GM12878 (cell line): ENCODE results near the gene RESP18. TPM values are rescaled to one million over a fixed set of nuclear protein-coding genes. Genes with fewer than 3 reads are reported as not detected.

Experiments used
- ASH2L ChIP-seq: fragments of 300-600, 200-600 bp; sonication (generic); IDR thresholded peaks from 2 replicates; pipeline ENCODE4 v1.6.1; 2017; ENCODE audit warnings: low read depth, mild to moderate bottlenecking, borderline replicate concordance
- CBFB ChIP-seq: IDR thresholded peaks from 2 replicates; pipeline ENCODE4 v1.6.1; 2016; ENCODE audit warnings: antibody characterized with exemption, low read depth
- CTCF ChIP-seq, 3 experiments: IDR thresholded peaks in 2 of 3; conservative IDR thresholded peaks in 1 of 3; 2 replicates each; pipeline ENCODE4 v1.5.1; 2011; ENCODE audit warnings: low read depth in 3 of 3, low read length in 3 of 3, mild to moderate bottlenecking in 3 of 3, control low read depth in 2 of 3, moderate library complexity in 2 of 3, inconsistent platforms in 1 of 3, mixed read lengths in 1 of 3; ENCODE audit not compliant: control insufficient read depth in 2 of 3, insufficient read depth in 1 of 3; ENCODE audit errors: extremely low read depth in 1 of 3
- MAX ChIP-seq: IDR thresholded peaks from 2 replicates; pipeline ENCODE4 v1.6.1; 2012; ENCODE audit warnings: low read depth, low read length, improper control_type of control experiment
- MEF2A ChIP-seq: IDR thresholded peaks from 2 replicates; pipeline ENCODE4 v1.6.1; 2011; ENCODE audit warnings: low read depth, mild to moderate bottlenecking, low read length, moderate library complexity; ENCODE audit not compliant: insufficient read depth
- MLLT1 ChIP-seq: fragments of 450-650 bp; IDR thresholded peaks from 2 replicates; pipeline ENCODE4 v1.6.1; 2016; ENCODE audit warnings: mild to moderate bottlenecking
- PKNOX1 ChIP-seq: fragments of 450-650 bp; IDR thresholded peaks from 2 replicates; pipeline ENCODE4 v1.6.1; 2016; ENCODE audit warnings: mild to moderate bottlenecking
- RELB ChIP-seq: fragments of 450-650 bp; IDR thresholded peaks from 2 replicates; pipeline ENCODE4 v1.6.1; 2017; ENCODE audit warnings: low read depth, mild to moderate bottlenecking, moderate library complexity
- SUZ12 ChIP-seq: fragments of 200-600 bp; sonication (generic); IDR thresholded peaks from one replicate; pipeline ENCODE4 v1.6.1; 2018; ENCODE audit warnings: antibody characterized with exemption, mild to moderate bottlenecking; ENCODE audit not compliant: unreplicated experiment
- TBL1XR1 ChIP-seq: IDR thresholded peaks from 2 replicates; pipeline ENCODE4 v1.6.1; 2012; ENCODE audit warnings: low read depth, low read length, improper control_type of control experiment
- USF1 ChIP-seq: IDR thresholded peaks from 2 replicates; pipeline ENCODE4 v1.6.1; 2011; ENCODE audit warnings: borderline replicate concordance, low read depth, mild to moderate bottlenecking, moderate library complexity, mixed read lengths, low read length; ENCODE audit not compliant: insufficient read depth; ENCODE audit errors: extremely low read length
- polyA plus RNA-seq, 11 experiments: library from polyadenylated mRNA; depleted of rRNA in 4 of 11; unstranded in 6 of 11; stranded (reverse) in 5 of 11; fragments of >200 nt; fragmentation: Nextera tagmentation in 4 of 11; fragmentation: Illumina TruSeq in 1 of 11; extraction: Ambion mirVana in 4 of 11; extraction: Trizol in 1 of 11; gene quantifications; 1 replicate in 1 of 11; 2 replicates in 10 of 11; pipeline versions ENCODE4 v1.2.1 to v1.2.3, GENCODE V29; 2011 to 2016; ENCODE audit warnings: inconsistent platforms in 2 of 11, missing spikeins in 2 of 11, low read depth in 1 of 11
- total RNA-seq, 4 experiments: library from RNA; depleted of rRNA in 3 of 4; stranded (reverse); fragments of >200 nt in 3 of 4; fragmentation: Illumina TruSeq in 1 of 4; extraction: Trizol in 1 of 4; gene quantifications; 2 replicates each; pipeline versions ENCODE4 v1.2.1 to v1.2.3, GENCODE V29; 2013 to 2021

RESP18 gene
- total and polyA plus RNA-seq, 10 of the 15 experiments (the other 5 are each of a cell fraction or from before 2014, with no cell fraction given): not detected

- TF ChIP-seq MAX (no peak), TBL1XR1 (no peak), USF1 (no peak), CBFB (no peak), MEF2A (no peak), SUZ12 (no peak), CTCF (IDR thresholded peaks at IDR 0.05 in 2 of 3, conservative IDR thresholded peaks at IDR 0.05 in 1 of 3; ENCODE audit: control insufficient read depth in 2 of 3, extremely low read depth in 1 of 3, insufficient read depth in 1 of 3, low read depth in 3 of 3, low read length in 3 of 3) (no peak), PKNOX1 (no peak), ASH2L (no peak), MLLT1 (no peak), RELB (no peak)
These were observed 51.0 kb downstream of the RESP18 start (continued) for GRCh38 chr2:219281588-219281987.
